Activated T-cell treated with anti-CD3 and anti-CD28 coated beads for 24 hours (primary cell): ENCODE data around the gene TXK.

ENCODE experiments used
- DNase-seq: peaks from one replicate; pipeline ENCODE4 v3.0.0-alpha.2; 2020; ENCODE audit warnings: low read depth

The TXK gene

GRCh38 chr4:48103483-48104139 is 30.4 kb downstream of the TXK start:
- DNase-seq = no peak

GRCh38 chr4:48102303-48102702 is 31.7 kb downstream of the TXK start:
- no peak for DNase-seq

- DNase-seq = no peak
Observed at GRCh38 chr4:48100256-48100655, 33.8 kb downstream of the TXK start.

- no peak for DNase-seq
Observed at GRCh38 chr4:48095441-48095840, 38.6 kb downstream of the TXK start.

- DNase-seq = peak; percentile 38
Observed at GRCh38 chr4:48093991-48094416, 40.0 kb downstream of the TXK start.

- DNase-seq = no peak
Observed at GRCh38 chr4:48090621-48091020, 43.4 kb downstream of the TXK start.

GRCh38 chr4:48085821-48086589 is 48.0 kb downstream of the TXK start:
- no peak for DNase-seq

- no peak for DNase-seq
Observed at GRCh38 chr4:48082956-48083355, 51.1 kb downstream of the TXK start.

GRCh38 chr4:48081196-48081595 is 52.9 kb downstream of the TXK start:
- no peak for DNase-seq

- no peak for DNase-seq
Observed at GRCh38 chr4:48079972-48080391, 54.1 kb downstream of the TXK start.

GRCh38 chr4:48078862-48079655 is 55.0 kb downstream of the TXK start:
- DNase-seq = no peak

GRCh38 chr4:48078425-48078824 is 55.6 kb downstream of the TXK start:
- no peak for DNase-seq

GRCh38 chr4:48074657-48075056 is 59.4 kb downstream of the TXK start:
- DNase-seq = no peak

- no peak for DNase-seq
Observed at GRCh38 chr4:48073567-48074103, 60.4 kb downstream of the TXK start.

- no peak for DNase-seq
Observed at GRCh38 chr4:48071191-48071590, 62.9 kb downstream of the TXK start.

- DNase-seq = no peak
Observed at GRCh38 chr4:48069026-48069425, 65.0 kb downstream of the TXK start.

GRCh38 chr4:48068182-48068581 is 65.9 kb downstream of the TXK start:
- DNase-seq = no peak

GRCh38 chr4:48067536-48067935 is 66.5 kb downstream of the TXK start:
- DNase-seq = no peak

GRCh38 chr4:48065587-48066052 is 68.4 kb downstream of the TXK start:
- no peak for DNase-seq

- DNase-seq = no peak
Observed at GRCh38 chr4:48064349-48064748, 69.7 kb downstream of the TXK start.

GRCh38 chr4:48058617-48059530 is 75.2 kb downstream of the TXK start:
- DNase-seq = no peak
